Spinal cord (tissue), 10 donors: Measurements from ENCODE around the gene AQP12B. TPM values are rescaled to one million over a fixed set of nuclear protein-coding genes. Genes with fewer than 3 reads are reported as not detected.
"Not testable (repeated sequence)": the region's sequence is repeated elsewhere in the genome, so short reads cannot be mapped to it uniquely, and the experiment has no call there.

ENCODE experiments used
- DNase-seq, 6 donors: peaks; one replicate each; pipeline versions ENCODE4 v3.0.0 to v3.0.0-alpha.2; 2013 to 2015; ENCODE audit warnings: low spot score in 6 of 6, low read depth in 4 of 6
- H3K27ac ChIP-seq: one replicate; pipeline ENCODE4 v1.5.1; 2013; ENCODE audit warnings: low read depth, low read length, control low read depth
- H3K27me3 ChIP-seq: one replicate; pipeline ENCODE4 v1.6.1; 2013; ENCODE audit warnings: low read length; ENCODE audit not compliant: control insufficient read depth, insufficient read depth
- H3K36me3 ChIP-seq: one replicate; pipeline ENCODE4 v1.6.1; 2013; ENCODE audit warnings: low read length; ENCODE audit not compliant: control insufficient read depth, insufficient read depth
- H3K4me1 ChIP-seq: one replicate; pipeline ENCODE4 v1.6.1; 2013; ENCODE audit warnings: low read length; ENCODE audit not compliant: control insufficient read depth, insufficient read depth
- H3K4me3 ChIP-seq: one replicate; pipeline ENCODE4 v1.5.1; 2013; ENCODE audit warnings: low read depth, low read length, control low read depth
- H3K9me3 ChIP-seq: one replicate; pipeline ENCODE4 v1.6.1; 2013; ENCODE audit warnings: low read length; ENCODE audit not compliant: control insufficient read depth, insufficient read depth
- WGBS: methylation state at CpG from one replicate; pipeline ENCODE4 v1.1.5; 2013; ENCODE audit warnings: missing lambda C conversion rate; ENCODE audit not compliant: insufficient coverage; 5-methylcytosine and 5-hydroxymethylcytosine counted together
- polyA plus RNA-seq, 2 donors: library from polyadenylated mRNA; unstranded; fragments of 120-200 nt; gene quantifications; one replicate each; pipeline ENCODE4 v1.2.1, GENCODE V29; 2013; ENCODE audit not compliant: insufficient read length in 2 of 2
- total RNA-seq, 2 donors: library from RNA; depleted of rRNA in 1 of 2; stranded (reverse); fragments of 120-200 nt in 1 of 2; fragments of >200 nt in 1 of 2; gene quantifications; one replicate each; pipeline versions ENCODE4 v1.2.3 to v1.2.4, GENCODE V29; 2013 to 2014
- donor health status: healthy.

AQP12B gene
- total and polyA plus RNA-seq, 4 donors, result 0.44 to 0.56 TPM; not detected in 2

GRCh38 chr2:240670950-240671349 lies 11.7 kb downstream of the AQP12B start:
- Histone ChIP-seq H3K4me3 (no peak overlapping the region), H3K4me1 (peaks cover 4% of the 10 kb centered on the region), H3K9me3 (no peaks in the 10 kb centered on the region), H3K27me3 (peaks cover 27% of the 10 kb centered on the region), H3K27ac (no peak overlapping the region), H3K36me3 (no peaks in the 10 kb centered on the region)
- WGBS, result 89% methylated on average over 4 of the region's 4 CpGs
- DNase-seq, result no peak

- peaks cover 4% of the 10 kb centered on the region for H3K4me1 ChIP-seq
- no peak for DNase-seq
- H3K9me3 ChIP-seq, result no peaks in the 10 kb centered on the region
- WGBS, result 88% methylated on average over 7 of the region's 7 CpGs
- peaks cover 27% of the 10 kb centered on the region for H3K27me3 ChIP-seq
- no peak overlapping the region for H3K27ac ChIP-seq
- no peaks in the 10 kb centered on the region for H3K36me3 ChIP-seq
- no peak overlapping the region for H3K4me3 ChIP-seq
Measured at GRCh38 chr2:240670402-240670801, 12.3 kb downstream of the AQP12B start.

DNA sequence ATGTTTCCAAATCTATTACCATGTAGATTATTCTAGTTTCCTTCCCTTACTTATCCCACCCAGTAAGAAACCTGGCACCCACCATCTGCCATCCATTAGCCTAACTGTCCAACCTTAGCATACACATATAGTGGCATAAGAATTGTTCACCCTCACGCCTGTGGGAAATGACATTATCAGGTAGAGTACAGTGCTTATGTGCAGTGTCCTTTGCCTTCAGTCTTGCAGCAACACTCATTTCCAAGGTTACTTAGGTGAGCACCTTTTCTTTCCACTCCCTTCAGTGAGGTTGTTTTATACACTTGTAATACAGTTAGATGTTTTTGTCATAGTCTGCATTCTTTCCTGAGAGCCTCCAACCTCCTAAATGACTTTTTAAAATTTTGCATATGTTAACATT lies 18.1 kb downstream of the AQP12B start:
- no peak for DNase-seq

DNA sequence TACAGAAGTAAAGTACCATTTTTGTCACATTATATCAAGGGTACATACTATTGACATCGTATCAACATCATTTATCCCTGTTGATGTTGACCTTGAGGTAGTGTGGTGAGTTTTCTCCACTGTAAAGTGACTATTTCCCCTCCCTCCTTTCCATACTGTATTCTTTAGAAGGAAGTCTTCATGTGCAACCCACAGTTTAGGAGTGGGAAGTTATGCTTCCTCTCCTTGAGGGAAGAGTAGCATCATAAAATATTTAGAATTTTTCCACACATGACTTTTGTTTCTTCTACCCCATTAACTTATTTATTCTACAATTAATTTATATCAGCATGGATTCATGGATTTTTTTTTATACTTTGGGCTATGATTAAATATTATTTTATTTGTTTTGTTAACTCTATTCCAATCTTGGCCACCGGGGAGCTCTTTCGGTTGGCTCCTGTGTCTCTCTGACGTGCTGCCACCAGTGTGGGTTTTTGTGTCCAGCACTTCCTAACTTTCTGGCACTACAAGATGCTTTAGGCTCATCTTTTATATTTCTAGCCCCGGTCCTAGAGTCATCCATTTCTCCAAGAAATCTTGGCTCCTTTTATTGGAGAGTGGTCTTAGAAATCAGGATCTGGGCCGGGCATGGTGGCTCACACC lies 19.0 kb downstream of the AQP12B start:
- Histone ChIP-seq H3K36me3 (no peaks in the 10 kb centered on the region), H3K27ac (no peak overlapping the region), H3K4me3 (no peak overlapping the region), H3K27me3 (peaks cover 2% of the 10 kb centered on the region), H3K9me3 (no peaks in the 10 kb centered on the region), H3K4me1 (no peaks in the 10 kb centered on the region)
- WGBS, result 71% methylated on average over 1 of the region's 6 CpGs
- no peak for DNase-seq

More for the DNA sequence above, 18.1 kb downstream of the AQP12B start:
- Histone ChIP-seq H3K27me3 (peaks cover 2% of the 10 kb centered on the region), H3K27ac (no peak overlapping the region), H3K4me3 (no peak overlapping the region), H3K9me3 (no peaks in the 10 kb centered on the region), H3K36me3 (no peaks in the 10 kb centered on the region), H3K4me1 (no peaks in the 10 kb centered on the region)
- WGBS, result no CpG with 5 or more reads among the region's 1 CpG

GRCh38 chr2:240662681-240663080 lies 20.0 kb downstream of the AQP12B start:
- H3K4me1 ChIP-seq, result no peaks in the 10 kb centered on the region
- no peak overlapping the region for H3K4me3 ChIP-seq
- 90% methylated on average over 3 of the region's 3 CpGs for WGBS
- peaks cover 2% of the 10 kb centered on the region for H3K27me3 ChIP-seq
- no peaks in the 10 kb centered on the region for H3K9me3 ChIP-seq
- no peaks in the 10 kb centered on the region for H3K36me3 ChIP-seq
- DNase-seq, result no peak
- no peak overlapping the region for H3K27ac ChIP-seq

DNA sequence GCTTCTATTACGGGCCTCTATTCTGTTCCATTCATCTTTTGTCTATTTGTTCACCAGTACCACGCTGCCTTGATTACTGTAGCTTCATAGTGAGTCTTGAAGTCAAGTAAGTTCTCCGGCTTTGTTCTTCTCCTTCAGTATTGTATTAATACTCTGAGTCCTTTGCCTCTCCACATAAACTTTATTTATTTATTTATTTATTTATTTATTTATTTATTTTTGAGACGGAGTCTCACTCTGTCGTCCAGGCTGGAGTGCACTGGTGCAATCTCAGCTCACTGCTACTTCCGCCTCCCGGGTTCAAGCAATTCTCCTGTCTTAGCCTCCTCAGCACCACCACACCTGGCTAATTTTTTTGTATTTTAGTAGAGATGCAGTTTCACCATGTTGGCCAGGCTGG lies 22.8 kb downstream of the AQP12B start:
- DNase-seq, H3K9me3 ChIP-seq, H3K36me3 ChIP-seq, H3K4me3 ChIP-seq, H3K27ac ChIP-seq, H3K4me1 ChIP-seq: not testable (repeated sequence)
- WGBS, result no CpG with 5 or more reads among the region's 7 CpGs
- H3K27me3 ChIP-seq, result peaks cover 12% of the 10 kb centered on the region

- H3K36me3 ChIP-seq, result no peaks in the 10 kb centered on the region
- no peak for DNase-seq
- 90% methylated on average over 7 of the region's 10 CpGs for WGBS
- no peak overlapping the region for H3K4me3 ChIP-seq
- H3K9me3 ChIP-seq, result no peaks in the 10 kb centered on the region
- no peaks in the 10 kb centered on the region for H3K4me1 ChIP-seq
- H3K27me3 ChIP-seq, result peaks cover 14% of the 10 kb centered on the region
- H3K27ac ChIP-seq, result no peak overlapping the region
Measured at GRCh38 chr2:240655931-240656886, 26.5 kb downstream of the AQP12B start.

DNA sequence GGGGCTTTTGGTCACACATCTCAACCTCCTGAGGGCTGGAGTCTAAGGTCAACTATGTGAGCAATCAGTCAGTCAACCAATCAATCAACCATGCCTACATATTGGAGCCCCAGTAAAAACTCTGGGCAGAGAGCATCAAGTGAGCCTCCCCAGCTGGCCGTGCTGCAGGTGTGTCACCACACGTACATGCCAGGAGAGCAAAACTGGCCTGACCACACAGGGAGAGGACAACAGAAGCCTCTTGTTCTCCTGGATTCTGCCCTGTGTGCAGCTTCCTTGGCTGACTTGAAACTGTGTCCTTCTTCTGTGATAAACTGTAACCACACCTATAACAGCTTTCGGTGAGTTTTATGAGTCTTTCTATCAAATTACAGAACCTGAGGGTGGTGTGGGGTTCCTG lies 31.5 kb downstream of the AQP12B start:
- H3K27ac ChIP-seq, result no peak overlapping the region
- 77% methylated on average over 2 of the region's 3 CpGs for WGBS
- no peaks in the 10 kb centered on the region for H3K9me3 ChIP-seq
- H3K27me3 ChIP-seq, result peaks cover 16% of the 10 kb centered on the region
- no peaks in the 10 kb centered on the region for H3K36me3 ChIP-seq
- no peak for DNase-seq
- no peak overlapping the region for H3K4me3 ChIP-seq
- peaks cover 10% of the 10 kb centered on the region for H3K4me1 ChIP-seq

DNA sequence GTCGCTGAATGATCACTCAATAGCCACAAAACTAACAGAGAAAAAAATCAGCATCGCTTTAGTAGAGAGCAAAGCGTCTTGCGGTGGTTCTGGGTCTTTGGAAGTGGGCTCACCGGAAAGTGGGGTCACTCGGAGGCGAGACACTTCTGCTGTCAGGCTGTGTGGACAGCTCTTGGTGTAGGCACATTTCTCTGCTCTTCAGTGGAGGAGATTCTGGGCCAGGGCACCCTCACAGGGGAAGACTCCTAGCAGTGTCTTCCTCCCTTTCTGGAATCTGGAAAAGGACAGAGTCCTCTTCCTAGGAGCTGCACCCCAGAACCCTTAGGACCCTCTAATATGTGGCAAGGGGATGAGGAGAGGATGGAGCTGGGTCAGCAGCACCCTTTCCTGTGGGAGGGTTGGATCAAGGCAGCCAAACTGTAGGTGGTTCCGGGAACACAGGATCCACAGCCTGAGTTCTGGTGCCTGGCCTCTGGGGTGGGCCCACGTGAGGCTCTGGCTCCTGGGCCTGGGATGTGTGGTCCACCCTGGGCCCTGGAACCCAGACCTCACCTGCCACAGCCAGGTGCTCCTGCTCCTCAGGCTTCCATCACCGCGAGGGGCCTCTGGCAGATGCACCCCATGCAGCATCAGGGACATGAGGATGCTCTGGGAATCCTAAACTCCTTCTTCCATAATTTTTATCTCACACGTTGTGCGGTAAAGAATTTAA lies 32.3 kb downstream of the AQP12B start:
- WGBS, result 94% methylated on average over 10 of the region's 13 CpGs

More for the DNA sequence above, 32.3 kb downstream of the AQP12B start:
- Histone ChIP-seq H3K36me3 (no peaks in the 10 kb centered on the region), H3K27me3 (peaks cover 12% of the 10 kb centered on the region), H3K4me3 (no peak overlapping the region), H3K27ac (no peak overlapping the region), H3K9me3 (no peaks in the 10 kb centered on the region), H3K4me1 (peaks cover 10% of the 10 kb centered on the region)
- DNase-seq, result no peak
